GM12878 (cell line): ENCODE results near the gene RORB. TPM values are rescaled to one million over a fixed set of nuclear protein-coding genes. Genes with fewer than 3 reads are reported as not detected.

Experiments
- ATAC-seq: fragments of 200-7000 bp; cut with Tn5 transposase; 3 replicates; pipeline ENCODE4 v1.9.1; 2020; ENCODE audit warnings: mild to moderate bottlenecking, moderate library complexity
- BruUV-seq: library from RNA; stranded (reverse); fragments of 400-500 nt; replicated peaks from 2 replicates; lab custom pipeline; 2021; lab: Mats Ljungman, UMichigan
- CTCF ChIA-PET: fragments of 300-600 bp; sonication (Branson Sonifier 250); formaldehyde crosslinking; extraction: SDS; loops from one replicate; lab custom pipeline; 2021; ENCODE audit warnings: inconsistent platforms; lab: Yijun Ruan, JAX
- POLR2A ChIA-PET: fragments of 350-600 bp; formaldehyde crosslinking; extraction: SDS; loops from one replicate; lab custom pipeline; 2021; ENCODE audit warnings: inconsistent platforms; lab: Charles Lee
- RAD21 ChIA-PET: fragments of 300-600 bp; sonication (Branson Sonifier 250); formaldehyde crosslinking; loops from one replicate; lab custom pipeline; 2023; ENCODE audit warnings: antibody characterized with exemption; ENCODE audit not compliant: unreplicated experiment; lab: Charles Lee
- SMC1A ChIA-PET: fragments of 300-600 bp; sonication (Branson Sonifier 250); formaldehyde crosslinking; loops from one replicate; lab custom pipeline; 2023; ENCODE audit not compliant: unreplicated experiment, uncharacterized antibody; lab: Charles Lee
- DNase-seq: peaks from one replicate; pipeline ENCODE4 v3.0.0-alpha.2; 2011; ENCODE audit warnings: low read depth, low spot score
- FAIRE-seq: peaks from 3 replicates; lab custom pipeline; 2011; peaks lifted over from hg19 to GRCh38; lab: Jason Lieb, UNC
- H2AFZ ChIP-seq: 2 replicates; pipeline ENCODE4 v1.6.0; 2011; ENCODE audit warnings: low read depth, low read length, control low read depth; ENCODE audit not compliant: control insufficient read depth
- H3K27ac ChIP-seq: 2 replicates; pipeline ENCODE4 v1.5.1; 2011; ENCODE audit warnings: control low read depth; ENCODE audit not compliant: control insufficient read depth, insufficient read depth
- H3K27me3 ChIP-seq, 2 experiments: replicated peaks in 1 of 2; 2 replicates each; pipeline versions ENCODE4 v1.6.0 to v1.6.1; 2011; ENCODE audit warnings: low read length in 1 of 2; ENCODE audit not compliant: control insufficient read depth in 2 of 2, insufficient read depth in 2 of 2
- H3K36me3 ChIP-seq, 2 experiments: 2 replicates each; pipeline ENCODE4 v1.5.1; 2011; ENCODE audit warnings: low read length in 1 of 2; ENCODE audit not compliant: control insufficient read depth in 2 of 2, insufficient read depth in 2 of 2
- H3K4me1 ChIP-seq: 2 replicates; pipeline ENCODE4 v1.6.1; 2011; ENCODE audit warnings: mild to moderate bottlenecking, low read length, moderate library complexity, mixed read lengths; ENCODE audit not compliant: control insufficient read depth, insufficient read depth
- H3K4me2 ChIP-seq: 2 replicates; pipeline ENCODE4 v1.6.0; 2011; ENCODE audit warnings: control low read depth; ENCODE audit not compliant: control insufficient read depth, insufficient read depth
- H3K4me3 ChIP-seq: fragments of 200-600 bp; sonication (generic); 2 replicates; pipeline ENCODE4 v1.5.1; 2016
- H3K79me2 ChIP-seq: 2 replicates; pipeline ENCODE4 v1.6.0; 2011; ENCODE audit warnings: low read length; ENCODE audit not compliant: control insufficient read depth, insufficient read depth
- H3K9ac ChIP-seq: 2 replicates; pipeline ENCODE4 v1.8.0; 2011; ENCODE audit warnings: low read length, control low read depth, mixed read lengths; ENCODE audit not compliant: control insufficient read depth, insufficient read depth
- H3K9me3 ChIP-seq: replicated peaks from 3 replicates; pipeline ENCODE4 v1.5.1; 2011; ENCODE audit warnings: mild to moderate bottlenecking, low read length; ENCODE audit not compliant: control insufficient read depth, insufficient read depth
- H4K20me1 ChIP-seq: 2 replicates; pipeline ENCODE4 v1.6.0; 2011; ENCODE audit not compliant: control insufficient read depth, insufficient read depth
- BMI1 ChIP-seq: fragments of 450-650 bp; IDR thresholded peaks from 2 replicates; pipeline ENCODE4 v1.6.1; 2016; ENCODE audit warnings: mild to moderate bottlenecking, moderate library complexity, borderline replicate concordance
- CBX5 ChIP-seq: sonication (generic); IDR thresholded peaks from 2 replicates; pipeline ENCODE4 v1.6.1; 2016; ENCODE audit warnings: low read depth, moderate library complexity, mild to moderate bottlenecking, inconsistent platforms
- FOXK2 ChIP-seq: fragments of 450-650 bp; IDR thresholded peaks from 2 replicates; pipeline ENCODE4 v1.6.1; 2017; ENCODE audit warnings: mild to moderate bottlenecking, moderate library complexity
- FOXM1 ChIP-seq: IDR thresholded peaks from 2 replicates; pipeline ENCODE4 v1.6.1; 2012; ENCODE audit warnings: low read depth, mild to moderate bottlenecking, inconsistent platforms, low read length, moderate library complexity
- HCFC1 ChIP-seq: fragments of 150-350 bp; IDR thresholded peaks from 2 replicates; pipeline ENCODE4 v1.6.1; 2014; ENCODE audit warnings: low read length
- IRF4 ChIP-seq: IDR thresholded peaks from 2 replicates; pipeline ENCODE4 v1.6.1; 2011; ENCODE audit warnings: low read depth, low read length
- MEF2A ChIP-seq: IDR thresholded peaks from 2 replicates; pipeline ENCODE4 v1.6.1; 2011; ENCODE audit warnings: low read depth, mild to moderate bottlenecking, low read length, moderate library complexity; ENCODE audit not compliant: insufficient read depth
- MXI1 ChIP-seq: fragments of 150-350 bp; IDR thresholded peaks from 2 replicates; pipeline ENCODE4 v1.6.1; 2011; ENCODE audit warnings: low read depth, mild to moderate bottlenecking, inconsistent platforms, low read length, improper control_type of control experiment
- NBN ChIP-seq: fragments of 450-650 bp; IDR thresholded peaks from 2 replicates; pipeline ENCODE4 v1.6.1; 2016
- NFXL1 ChIP-seq: fragments of 450-650 bp; IDR thresholded peaks from 2 replicates; pipeline ENCODE4 v1.6.1; 2017; ENCODE audit warnings: antibody characterized with exemption, mild to moderate bottlenecking, borderline replicate concordance
- PAX5 ChIP-seq: IDR thresholded peaks from 2 replicates; pipeline ENCODE4 v1.6.1; 2011; ENCODE audit warnings: low read depth, low read length, borderline replicate concordance
- RCOR1 ChIP-seq: conservative IDR thresholded peaks from 2 replicates; pipeline ENCODE4 v1.6.1; 2012; ENCODE audit warnings: low read depth, low read length, improper control_type of control experiment
- ZBED1 ChIP-seq: IDR thresholded peaks from 2 replicates; pipeline ENCODE4 v1.6.1; 2016; ENCODE audit warnings: borderline replicate concordance
- ZZZ3 ChIP-seq: IDR thresholded peaks from 2 replicates; pipeline ENCODE4 v1.6.1; 2011; ENCODE audit warnings: low read depth; ENCODE audit not compliant: control insufficient read depth, insufficient read length
- WGBS: methylation state at CpG from one replicate; pipeline ENCODE4 v1.1.6; 2016; ENCODE audit warnings: low lambda C conversion rate; ENCODE audit not compliant: insufficient replicate concordance, insufficient coverage; ENCODE audit errors: missing lambda C conversion rate; 5-methylcytosine and 5-hydroxymethylcytosine counted together
- in situ Hi-C: fragments of 300-500 bp; cut with MboI; formaldehyde crosslinking; loops from 9 replicates; pipeline ENCODE4 v1.14.3; 2018; ENCODE audit warnings: mixed read lengths
- intact Hi-C: fragments of 100-400 bp; cut with micrococcal nuclease; formaldehyde crosslinking; loops from one replicate; pipeline ENCODE4 v1.14.2; 2022; ENCODE audit not compliant: unreplicated experiment
- polyA plus RNA-seq, 11 experiments: library from polyadenylated mRNA; depleted of rRNA in 4 of 11; unstranded in 6 of 11; stranded (reverse) in 5 of 11; fragments of >200 nt; fragmentation: Nextera tagmentation in 4 of 11; fragmentation: Illumina TruSeq in 1 of 11; extraction: Ambion mirVana in 4 of 11; extraction: Trizol in 1 of 11; gene quantifications; 1 replicate in 1 of 11; 2 replicates in 10 of 11; pipeline versions ENCODE4 v1.2.1 to v1.2.3, GENCODE V29; 2011 to 2016; ENCODE audit warnings: inconsistent platforms in 2 of 11, missing spikeins in 2 of 11, low read depth in 1 of 11
- total RNA-seq, 4 experiments: library from RNA; depleted of rRNA in 3 of 4; stranded (reverse); fragments of >200 nt in 3 of 4; fragmentation: Illumina TruSeq in 1 of 4; extraction: Trizol in 1 of 4; gene quantifications; 2 replicates each; pipeline versions ENCODE4 v1.2.1 to v1.2.3, GENCODE V29; 2013 to 2021
- TF ChIP-seq, protein P1 (sequence below): fragments of 450-650 bp; IDR thresholded peaks from 2 replicates; pipeline ENCODE4 v1.6.1; 2018; ENCODE audit warnings: mild to moderate bottlenecking, low read depth, moderate library complexity; ENCODE audit not compliant: partially characterized antibody
- TF ChIP-seq, protein P2 (sequence below): IDR thresholded peaks from 2 replicates; pipeline ENCODE4 v1.6.1; 2011; ENCODE audit warnings: mild to moderate bottlenecking, low read depth, low read length, moderate library complexity; ENCODE audit not compliant: insufficient replicate concordance
- TF ChIP-seq, protein P3 (sequence below): fragments of 450-650 bp; IDR thresholded peaks from 2 replicates; pipeline ENCODE4 v1.6.1; 2014; ENCODE audit warnings: mild to moderate bottlenecking

Gene RORB
- total and polyA plus RNA-seq, 10 of the 15 experiments (the other 5 are each of a cell fraction or from before 2014, with no cell fraction given), result under 0.01 to 0.01 TPM; not detected in 8

DNA sequence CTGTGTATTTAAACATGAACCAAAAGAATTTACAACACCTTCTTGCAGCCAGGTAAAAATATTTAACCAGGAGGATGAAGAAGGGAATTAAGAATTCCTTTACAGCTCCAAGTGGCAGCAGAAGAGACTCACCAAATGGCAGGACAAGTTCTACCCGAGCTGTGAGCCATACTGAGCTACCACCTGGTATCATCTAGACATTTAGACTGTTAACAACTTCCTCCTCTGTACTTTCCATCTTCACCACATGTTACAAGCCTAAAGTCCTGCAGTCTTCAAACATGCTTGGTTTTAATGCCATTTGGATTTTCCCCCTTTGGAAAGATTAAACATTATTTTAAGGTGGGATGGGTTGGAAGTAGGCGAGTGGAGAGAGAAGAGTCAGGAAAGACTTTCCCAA, 200.4 kb downstream of the RORB start (continued):
- TF ChIP-seq IRF4, result no peak
- TF ChIP-seq, protein P1, sequence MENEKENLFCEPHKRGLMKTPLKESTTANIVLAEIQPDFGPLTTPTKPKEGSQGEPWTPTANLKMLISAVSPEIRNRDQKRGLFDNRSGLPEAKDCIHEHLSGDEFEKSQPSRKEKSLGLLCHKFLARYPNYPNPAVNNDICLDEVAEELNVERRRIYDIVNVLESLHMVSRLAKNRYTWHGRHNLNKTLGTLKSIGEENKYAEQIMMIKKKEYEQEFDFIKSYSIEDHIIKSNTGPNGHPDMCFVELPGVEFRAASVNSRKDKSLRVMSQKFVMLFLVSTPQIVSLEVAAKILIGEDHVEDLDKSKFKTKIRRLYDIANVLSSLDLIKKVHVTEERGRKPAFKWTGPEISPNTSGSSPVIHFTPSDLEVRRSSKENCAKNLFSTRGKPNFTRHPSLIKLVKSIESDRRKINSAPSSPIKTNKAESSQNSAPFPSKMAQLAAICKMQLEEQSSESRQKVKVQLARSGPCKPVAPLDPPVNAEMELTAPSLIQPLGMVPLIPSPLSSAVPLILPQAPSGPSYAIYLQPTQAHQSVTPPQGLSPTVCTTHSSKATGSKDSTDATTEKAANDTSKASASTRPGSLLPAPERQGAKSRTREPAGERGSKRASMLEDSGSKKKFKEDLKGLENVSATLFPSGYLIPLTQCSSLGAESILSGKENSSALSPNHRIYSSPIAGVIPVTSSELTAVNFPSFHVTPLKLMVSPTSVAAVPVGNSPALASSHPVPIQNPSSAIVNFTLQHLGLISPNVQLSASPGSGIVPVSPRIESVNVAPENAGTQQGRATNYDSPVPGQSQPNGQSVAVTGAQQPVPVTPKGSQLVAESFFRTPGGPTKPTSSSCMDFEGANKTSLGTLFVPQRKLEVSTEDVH, result no peak
- no peak for TF ChIP-seq NBN

DNA sequence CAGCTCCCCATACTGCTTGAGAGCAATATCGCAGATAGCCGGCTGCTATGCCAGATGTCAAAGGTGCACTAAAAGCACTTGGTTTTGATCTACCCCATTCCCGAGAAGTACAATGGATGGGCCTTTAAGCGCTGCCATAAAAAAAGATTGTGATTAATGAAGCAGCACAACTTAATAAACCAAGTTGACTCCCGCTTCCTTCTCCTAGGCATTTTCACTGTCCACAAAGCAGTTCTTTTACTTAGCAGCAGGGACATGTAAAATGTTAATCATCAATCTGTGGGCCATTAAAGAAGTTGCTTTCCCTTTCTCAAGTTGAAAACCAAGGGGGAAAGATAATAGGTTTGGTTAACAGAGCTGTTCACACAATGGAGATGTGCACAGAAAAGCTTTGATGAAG, 214.2 kb downstream of the RORB start:
- ChIA-PET CTCF (no interaction called here), RAD21 (no interaction called here), SMC1A (no interaction called here), POLR2A (no interaction called here)
- H3K27ac ChIP-seq, result no peak overlapping the region
- no peak for FAIRE-seq
- TF ChIP-seq, protein P2, sequence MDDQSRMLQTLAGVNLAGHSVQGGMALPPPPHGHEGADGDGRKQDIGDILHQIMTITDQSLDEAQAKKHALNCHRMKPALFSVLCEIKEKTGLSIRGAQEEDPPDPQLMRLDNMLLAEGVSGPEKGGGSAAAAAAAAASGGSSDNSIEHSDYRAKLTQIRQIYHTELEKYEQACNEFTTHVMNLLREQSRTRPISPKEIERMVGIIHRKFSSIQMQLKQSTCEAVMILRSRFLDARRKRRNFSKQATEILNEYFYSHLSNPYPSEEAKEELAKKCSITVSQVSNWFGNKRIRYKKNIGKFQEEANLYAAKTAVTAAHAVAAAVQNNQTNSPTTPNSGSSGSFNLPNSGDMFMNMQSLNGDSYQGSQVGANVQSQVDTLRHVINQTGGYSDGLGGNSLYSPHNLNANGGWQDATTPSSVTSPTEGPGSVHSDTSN, result no peak
- no peak for TF ChIP-seq RCOR1
- TF ChIP-seq ZZZ3, result no peak
- no peak for TF ChIP-seq MXI1
- TF ChIP-seq PAX5, result no peak
- TF ChIP-seq MEF2A, result no peak
- TF ChIP-seq CBX5, result no peak
- TF ChIP-seq FOXM1, result no peak
- no peak for TF ChIP-seq ZBED1
- no peak for TF ChIP-seq BMI1
- TF ChIP-seq, protein P3, sequence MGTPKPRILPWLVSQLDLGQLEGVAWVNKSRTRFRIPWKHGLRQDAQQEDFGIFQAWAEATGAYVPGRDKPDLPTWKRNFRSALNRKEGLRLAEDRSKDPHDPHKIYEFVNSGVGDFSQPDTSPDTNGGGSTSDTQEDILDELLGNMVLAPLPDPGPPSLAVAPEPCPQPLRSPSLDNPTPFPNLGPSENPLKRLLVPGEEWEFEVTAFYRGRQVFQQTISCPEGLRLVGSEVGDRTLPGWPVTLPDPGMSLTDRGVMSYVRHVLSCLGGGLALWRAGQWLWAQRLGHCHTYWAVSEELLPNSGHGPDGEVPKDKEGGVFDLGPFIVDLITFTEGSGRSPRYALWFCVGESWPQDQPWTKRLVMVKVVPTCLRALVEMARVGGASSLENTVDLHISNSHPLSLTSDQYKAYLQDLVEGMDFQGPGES, result no peak
- no peak for TF ChIP-seq FOXK2
- TF ChIP-seq NFXL1, result no peak
- no peak for TF ChIP-seq HCFC1
- H4K20me1 ChIP-seq, result no peaks in the 10 kb centered on the region
- in situ Hi-C loops, result no loop called here
- 76% methylated on average over 5 of the region's 5 CpGs for WGBS
- H3K27me3 ChIP-seq, result no peaks in the 10 kb centered on the region; a peak in 1 of 4 replicates
- no peak overlapping the region for H3K4me3 ChIP-seq
- no peak overlapping the region for H3K9ac ChIP-seq
- no peaks in the 10 kb centered on the region for H3K9me3 ChIP-seq
- no peak for ATAC-seq
- H3K36me3 ChIP-seq, result no peaks in the 10 kb centered on the region
- intact Hi-C loops, result no loop called here
- no peak for DNase-seq
- no peaks in the 10 kb centered on the region for H3K4me1 ChIP-seq
- BruUV-seq, result no TSS peak
- no peak overlapping the region for H3K4me2 ChIP-seq
- H2AFZ ChIP-seq, result no peak overlapping the region
- no peaks in the 10 kb centered on the region for H3K79me2 ChIP-seq
